Glomerular endothelial cell (primary cell): ENCODE results near the gene GNAT1. TPM values are rescaled to one million over a fixed set of nuclear protein-coding genes. Genes with fewer than 3 reads are reported as not detected.

Source experiments
- DNase-seq: peaks from one replicate; pipeline ENCODE4 v3.0.0-alpha.2; 2011; ENCODE audit warnings: low read depth, low spot score; ENCODE audit errors: extremely low read depth
- total RNA-seq: library from RNA; depleted of rRNA; stranded (reverse); fragments of >200 nt; gene quantifications from 2 replicates; pipeline ENCODE4 v1.2.3, GENCODE V29; 2015

GNAT1 gene
- total RNA-seq, 1 donor from 2014 or later = not detected

GRCh38 chr3:50174947-50175524, 16.4 kb upstream of the GNAT1 start:
- DNase-seq = no peak

GRCh38 chr3:50177346-50177745, 14.1 kb upstream of the GNAT1 start:
- no peak for DNase-seq

- no peak for DNase-seq
Observed at GRCh38 chr3:50179710-50180109, 11.7 kb upstream of the GNAT1 start.

- no peak for DNase-seq
Observed at GRCh38 chr3:50181985-50182384, 9.4 kb upstream of the GNAT1 start.

GRCh38 chr3:50182533-50183099, 8.8 kb upstream of the GNAT1 start:
- no peak for DNase-seq

- no peak for DNase-seq
Observed at GRCh38 chr3:50183755-50184154, 7.7 kb upstream of the GNAT1 start.

- DNase-seq = no peak
Observed at GRCh38 chr3:50184242-50184978, 7.0 kb upstream of the GNAT1 start.

- DNase-seq = no peak
Observed at GRCh38 chr3:50185230-50185629, 6.2 kb upstream of the GNAT1 start.

GRCh38 chr3:50186096-50186495, 5.3 kb upstream of the GNAT1 start:
- no peak for DNase-seq

- no peak for DNase-seq
Observed at GRCh38 chr3:50187750-50188149, 3.7 kb upstream of the GNAT1 start.

GRCh38 chr3:50189274-50189673, 2.1 kb upstream of the GNAT1 start:
- no peak for DNase-seq

- DNase-seq = no peak
Observed at GRCh38 chr3:50189989-50190388, 1.4 kb upstream of the GNAT1 start.

- DNase-seq = no peak
Observed at GRCh38 chr3:50192124-50192523, 714 bp downstream of the GNAT1 start.

- DNase-seq = no peak
Observed at GRCh38 chr3:50192689-50193141, 1.3 kb downstream of the GNAT1 start.

GRCh38 chr3:50193286-50193685, 1.9 kb downstream of the GNAT1 start:
- DNase-seq = no peak

- no peak for DNase-seq
Observed at GRCh38 chr3:50193746-50194127, 2.3 kb downstream of the GNAT1 start.

GRCh38 chr3:50194128-50194902, 2.9 kb downstream of the GNAT1 start:
- no peak for DNase-seq

- DNase-seq = no peak
Observed at GRCh38 chr3:50194903-50195500, 3.6 kb downstream of the GNAT1 start.

GRCh38 chr3:50195501-50196252, 4.3 kb downstream of the GNAT1 start:
- DNase-seq = no peak

GRCh38 chr3:50196253-50196801, 4.9 kb downstream of the GNAT1 start:
- no peak for DNase-seq
